GM13976 (cell line): ENCODE measurements around the gene CACTIN.

Source experiments
- DNase-seq: peaks from one replicate; pipeline ENCODE4 v3.0.0; 2012; ENCODE audit warnings: low spot score
- CTCF ChIP-seq: IDR thresholded peaks from 2 replicates; pipeline ENCODE4 v1.5.1; 2012; ENCODE audit warnings: borderline replicate concordance, mild to moderate bottlenecking; ENCODE audit not compliant: insufficient read depth; ENCODE audit errors: extremely low read depth, missing control alignments, control extremely low read depth
- in situ Hi-C: fragments of 300-500 bp; cut with MboI; formaldehyde crosslinking; loops from one replicate; pipeline ENCODE4 v1.12.0; 2022; ENCODE audit warnings: low sequenced_read_pairs, mixed read lengths, inconsistent platforms; ENCODE audit not compliant: unreplicated experiment

The CACTIN gene

GRCh38 chr19:3595521-3596061, 31.0 kb downstream of the CACTIN start:
- no peak for TF ChIP-seq CTCF
- in situ Hi-C loops, result no loop called here

GRCh38 chr19:3593156-3593555, 33.4 kb downstream of the CACTIN start:
- TF ChIP-seq CTCF, result no peak
- in situ Hi-C loops, result no loop called here
- DNase-seq, result no peak

More at GRCh38 chr19:3595521-3596061, 31.0 kb downstream of the CACTIN start:
- no peak for DNase-seq

- no peak for DNase-seq
- in situ Hi-C loops, result no loop called here
- TF ChIP-seq CTCF, result no peak
These were observed 34.5 kb downstream of the CACTIN start for GRCh38 chr19:3591876-3592613.

GRCh38 chr19:3590991-3591659, 35.5 kb downstream of the CACTIN start:
- DNase-seq, result no peak
- TF ChIP-seq CTCF, result no peak
- in situ Hi-C loops, result no loop called here

- DNase-seq, result no peak
- in situ Hi-C loops, result no loop called here
- no peak for TF ChIP-seq CTCF
These were observed 36.6 kb downstream of the CACTIN start for GRCh38 chr19:3589949-3590348.

DNA sequence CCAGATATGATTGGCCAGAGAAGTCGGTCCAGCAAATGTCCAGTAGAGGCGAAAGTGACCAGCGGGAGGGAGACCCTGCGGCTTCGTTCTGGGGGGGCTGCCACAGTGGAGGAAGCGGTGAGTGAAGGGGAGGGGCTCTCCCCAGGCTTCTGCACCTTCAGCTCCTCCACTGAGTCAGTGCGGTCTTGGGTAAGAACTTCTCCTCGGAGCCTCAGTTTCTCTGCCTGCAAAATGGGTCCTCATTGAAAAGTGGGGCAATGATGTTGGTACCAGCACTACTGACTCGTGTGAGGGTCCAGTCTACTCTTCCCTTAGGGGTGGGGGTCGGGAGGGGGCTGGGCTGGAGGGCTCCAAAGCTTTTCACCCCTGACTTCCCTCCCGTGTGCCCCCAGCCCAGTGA, 37.2 kb downstream of the CACTIN start:
- TF ChIP-seq CTCF, result no peak
- in situ Hi-C loops, result no loop called here
- DNase-seq, result no peak
